Right ventricle myocardium superior (tissue), 1 donor: Measurements from ENCODE around the gene GALNT10. TPM values are rescaled to one million over a fixed set of nuclear protein-coding genes. Genes with fewer than 3 reads are reported as not detected.

Experiments
- ATAC-seq: fragments of 200-7000 bp; cut with Tn5 transposase; one replicate; pipeline ENCODE4 v1.9.1; 2020; ENCODE audit warnings: mild to moderate bottlenecking; ENCODE audit not compliant: poor library complexity
- DNase-seq: peaks from one replicate; pipeline ENCODE4 v3.0.0-alpha.2; 2020
- intact Hi-C: fragments of 100-400 bp; cut with DNase I; formaldehyde crosslinking; loops from one replicate; pipeline ENCODE4 v1.11.2; 2022
- total RNA-seq: library from RNA; stranded (reverse); fragmentation: NEBNext Ultra II Directional; extraction: Animal tissue kit (Norgen Biotek cat#: 25700); gene quantifications from one replicate; pipeline ENCODE4 v1.2.1, GENCODE V29; 2021
- donor health status: DM: no; HTN: yes; CAD: no; lungs with severe emphysema.

Gene GALNT10
- total RNA-seq, 1 donor from 2014 or later: 12.3 TPM

DNA sequence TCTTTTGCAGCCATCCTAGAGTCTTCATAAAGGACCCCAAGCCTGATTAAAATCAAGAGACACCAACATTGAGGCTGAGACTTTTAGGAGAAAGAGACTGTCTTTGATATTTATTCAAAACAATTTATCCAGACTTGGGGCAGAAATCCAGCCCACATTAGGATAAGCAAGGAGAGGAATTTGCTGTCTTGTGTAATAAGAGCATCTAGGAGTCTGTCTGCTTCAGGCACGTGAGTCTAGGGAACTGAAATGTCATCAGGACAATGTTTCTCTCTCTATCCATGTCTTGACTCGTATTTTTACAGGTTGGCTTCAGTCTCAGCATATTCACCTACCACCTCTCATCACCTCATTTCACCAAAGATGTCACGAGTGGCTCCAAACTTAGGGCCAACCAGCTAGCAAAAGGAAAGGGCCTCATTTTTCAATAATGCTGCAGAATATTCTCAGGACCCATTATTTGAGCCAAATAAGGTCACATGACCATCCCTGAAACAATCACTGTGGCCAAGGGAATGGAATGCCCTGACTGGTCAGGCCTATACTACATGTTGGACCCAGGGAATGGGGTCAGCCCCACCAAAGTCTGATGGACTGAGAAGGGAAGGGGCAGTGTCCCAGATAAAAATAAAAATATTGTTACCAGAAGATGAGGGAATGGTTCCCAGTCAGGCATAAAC, 184.9 kb downstream of the GALNT10 start:
- no peak for ATAC-seq
- intact Hi-C loops: no loop called here
- no peak for DNase-seq

DNA sequence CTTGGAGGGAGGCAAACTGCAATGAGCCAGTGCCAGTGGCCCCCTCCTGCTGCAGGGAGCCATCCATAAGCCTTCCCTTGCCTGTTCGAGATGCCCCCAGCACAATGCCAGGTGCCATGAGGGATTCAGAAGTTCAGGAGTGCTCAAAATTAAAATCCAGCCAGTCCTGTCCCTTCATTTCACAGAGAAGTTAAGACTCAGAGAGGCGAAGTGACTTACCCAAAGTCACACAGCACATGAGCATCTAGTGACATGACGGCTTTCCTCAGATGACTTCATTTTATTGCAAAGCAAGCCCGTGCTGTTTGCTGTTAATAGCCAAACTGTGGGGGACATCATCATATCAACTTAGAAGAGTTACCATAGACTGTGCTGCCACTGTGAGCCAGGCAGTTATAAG, 185.9 kb downstream of the GALNT10 start:
- intact Hi-C loops: no loop called here
- ATAC-seq (no peak), DNase-seq (no peak)

DNA sequence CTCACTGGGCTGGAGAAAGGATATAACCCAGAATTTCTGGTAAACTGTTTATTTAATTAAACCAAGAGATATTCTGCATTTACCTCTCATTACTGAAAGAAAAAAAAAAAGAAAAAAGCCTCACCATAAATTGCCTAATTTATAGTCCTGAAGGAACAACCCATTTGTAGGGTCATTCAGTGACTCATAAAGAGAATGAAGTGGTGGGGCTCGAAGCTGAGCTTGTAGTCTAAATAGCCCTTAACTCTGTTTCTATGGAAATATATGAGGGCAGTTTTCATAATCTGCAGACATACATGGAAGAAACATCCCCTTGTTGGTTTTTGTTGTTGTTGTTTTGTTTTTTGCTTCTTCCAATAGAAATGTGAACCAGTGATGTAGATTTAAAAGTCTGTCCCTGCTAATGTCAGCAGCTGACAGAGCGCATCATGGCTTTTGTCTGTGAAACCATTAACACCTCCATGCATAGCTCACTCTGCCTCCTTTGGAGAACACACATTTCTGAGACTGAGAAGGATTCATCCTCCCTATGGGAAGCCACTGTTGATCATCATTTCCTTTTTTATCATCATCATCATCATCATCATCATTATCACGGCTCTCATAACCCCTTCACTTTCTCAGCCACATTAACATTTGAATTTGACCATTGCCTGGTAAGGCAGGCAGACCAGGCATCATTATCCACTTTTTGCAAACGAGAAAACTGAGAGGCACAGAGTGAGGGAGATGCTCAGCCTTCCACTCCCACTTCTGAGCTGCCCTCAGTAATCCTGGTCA, 187.4 kb downstream of the GALNT10 start:
- intact Hi-C loops: no loop called here
- DNase-seq (no peak), ATAC-seq (no peak)

DNA sequence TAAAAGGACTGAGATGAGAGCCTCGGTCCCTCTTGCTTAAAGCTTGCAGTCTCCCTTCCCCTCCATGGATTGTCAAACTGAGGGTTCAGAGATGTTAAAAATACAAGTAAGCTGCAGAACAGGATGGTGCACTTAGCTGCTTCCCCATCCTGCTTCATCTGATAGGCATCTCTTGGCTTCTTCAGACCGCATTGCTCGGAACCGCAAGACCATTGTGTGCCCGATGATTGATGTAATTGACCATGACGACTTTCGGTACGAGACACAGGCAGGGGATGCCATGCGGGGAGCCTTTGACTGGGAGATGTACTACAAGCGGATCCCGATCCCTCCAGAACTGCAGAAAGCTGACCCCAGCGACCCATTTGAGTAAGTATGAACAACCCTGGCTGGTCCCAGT, 189.7 kb downstream of the GALNT10 start:
- DNase-seq (no peak), ATAC-seq (no peak)
- intact Hi-C loops: no loop called here

DNA sequence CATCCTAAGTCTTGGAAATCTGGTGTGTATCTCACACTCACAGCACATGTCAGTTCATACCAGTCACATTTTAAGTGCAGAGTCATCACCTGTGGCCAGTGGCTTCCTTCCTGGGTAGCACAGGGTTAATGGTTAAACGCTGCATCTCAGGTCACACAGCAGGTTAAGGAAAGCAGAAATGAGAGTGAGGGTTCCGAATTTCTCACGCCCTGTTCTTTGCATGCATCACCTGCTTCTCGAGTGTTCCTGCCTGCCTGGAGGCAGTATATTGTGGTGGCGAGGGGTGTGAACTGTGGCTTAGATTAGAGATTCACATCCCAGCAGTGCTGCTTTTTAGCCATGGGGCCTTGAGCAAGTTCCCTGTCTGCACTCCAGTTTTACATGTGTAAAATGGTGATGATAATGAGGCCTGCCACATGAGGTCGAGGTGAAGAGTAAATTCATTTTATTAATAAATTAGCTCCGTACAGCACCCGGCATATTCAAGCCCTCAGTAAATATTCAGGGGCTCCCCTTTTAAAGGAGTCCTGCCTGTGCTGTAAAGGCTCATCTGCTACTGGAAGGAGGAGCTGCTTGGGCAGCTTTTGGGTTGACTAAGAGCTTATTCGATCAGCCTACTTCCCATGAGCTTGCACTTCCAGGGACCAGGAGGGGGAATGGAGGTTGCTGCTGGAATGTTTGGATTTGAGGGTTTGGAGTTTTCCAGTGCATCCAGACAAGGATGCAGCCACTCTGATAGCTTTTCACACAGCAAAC, 194.1 kb downstream of the GALNT10 start:
- no peak for ATAC-seq
- DNase-seq: no peak
- intact Hi-C loops: no loop called here

DNA sequence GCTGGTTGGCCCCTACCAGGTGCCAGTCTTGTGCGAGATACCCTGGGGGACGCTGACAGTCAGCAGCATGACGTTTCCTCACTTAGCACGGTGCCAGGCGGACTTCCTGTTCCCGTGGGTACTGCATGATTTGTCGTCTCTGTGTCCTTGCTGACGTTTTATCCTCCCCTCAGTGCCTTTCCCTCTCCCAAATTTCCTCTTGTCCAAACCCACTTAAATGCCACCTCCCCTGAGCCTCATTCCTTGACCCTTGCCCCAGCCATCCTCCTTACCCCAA, 194.6 kb downstream of the GALNT10 start:
- DNase-seq (no peak), ATAC-seq (no peak)
- intact Hi-C loops: no loop called here

DNA sequence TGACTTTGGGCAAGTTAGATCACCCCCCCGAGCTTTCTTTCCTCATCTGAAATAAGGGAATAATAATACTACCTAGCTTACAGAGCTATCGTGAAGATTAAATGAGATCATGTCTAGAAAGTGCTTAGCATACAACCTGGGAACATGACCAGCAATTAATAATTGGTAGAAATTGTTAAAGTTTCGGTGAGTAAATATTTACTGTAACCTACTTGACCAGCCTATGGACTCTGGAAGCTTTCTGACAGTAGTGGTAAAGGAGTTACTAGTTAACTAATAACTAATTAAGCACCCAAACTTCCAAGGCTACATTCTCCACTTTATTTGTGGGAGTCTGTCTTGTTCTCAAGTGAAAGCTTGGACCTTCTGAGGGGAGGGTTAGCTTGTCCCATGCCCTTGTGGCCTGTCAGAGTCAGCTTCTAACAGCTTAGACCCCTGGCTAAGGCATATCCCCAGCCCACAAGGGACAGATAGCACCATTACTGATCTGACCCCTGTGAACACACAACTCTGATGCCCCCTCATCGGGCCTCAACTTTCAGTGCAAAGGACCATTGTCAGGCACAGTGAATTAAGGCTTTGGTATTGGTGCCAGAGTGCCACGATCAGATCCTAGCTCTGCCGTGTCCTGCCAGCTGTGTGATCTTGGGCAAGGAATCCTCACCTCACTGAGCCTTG, 196.6 kb downstream of the GALNT10 start:
- no peak for ATAC-seq
- intact Hi-C loops: no loop called here
- DNase-seq: no peak

DNA sequence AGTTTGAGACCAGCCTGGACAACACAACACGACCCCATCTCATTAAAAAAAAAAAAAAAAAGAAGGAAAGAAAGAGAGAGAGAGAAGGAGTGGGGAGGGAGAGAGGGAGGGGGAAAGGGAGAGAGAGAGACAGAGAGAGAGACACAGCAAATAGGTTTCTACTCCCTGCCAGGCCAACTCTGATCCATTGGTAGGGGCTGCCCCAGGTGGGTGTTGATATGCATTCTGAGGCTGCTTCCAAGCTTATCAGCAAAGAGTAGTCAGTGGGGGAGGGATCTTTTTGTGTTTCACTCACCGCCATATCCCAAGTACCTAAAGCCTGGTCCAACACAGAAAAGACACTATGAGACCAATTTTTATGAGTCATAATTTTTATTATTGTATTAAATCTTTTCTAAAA, 198.3 kb downstream of the GALNT10 start:
- intact Hi-C loops: no loop called here
- ATAC-seq: no peak
- DNase-seq: no peak

DNA sequence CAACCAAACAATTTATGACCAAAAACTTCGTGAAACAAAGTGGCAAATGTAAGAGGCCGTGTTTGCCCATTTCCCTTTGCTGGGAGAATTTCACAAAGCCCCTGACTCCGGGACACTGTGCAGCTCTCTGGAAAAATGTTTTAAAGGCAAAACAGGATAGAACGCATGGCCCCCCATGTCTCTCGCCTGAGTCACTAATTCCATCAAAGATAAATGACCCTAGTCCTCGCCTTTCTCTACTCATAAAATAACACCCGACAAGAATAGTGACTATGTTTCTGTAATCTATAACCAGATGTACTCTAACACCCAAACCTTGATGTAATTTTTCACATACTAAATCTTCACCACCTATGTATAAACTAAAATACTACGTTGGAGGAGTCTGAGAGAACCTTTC, 199.6 kb downstream of the GALNT10 start:
- DNase-seq (no peak), ATAC-seq (no peak)
- intact Hi-C loops: no loop called here

DNA sequence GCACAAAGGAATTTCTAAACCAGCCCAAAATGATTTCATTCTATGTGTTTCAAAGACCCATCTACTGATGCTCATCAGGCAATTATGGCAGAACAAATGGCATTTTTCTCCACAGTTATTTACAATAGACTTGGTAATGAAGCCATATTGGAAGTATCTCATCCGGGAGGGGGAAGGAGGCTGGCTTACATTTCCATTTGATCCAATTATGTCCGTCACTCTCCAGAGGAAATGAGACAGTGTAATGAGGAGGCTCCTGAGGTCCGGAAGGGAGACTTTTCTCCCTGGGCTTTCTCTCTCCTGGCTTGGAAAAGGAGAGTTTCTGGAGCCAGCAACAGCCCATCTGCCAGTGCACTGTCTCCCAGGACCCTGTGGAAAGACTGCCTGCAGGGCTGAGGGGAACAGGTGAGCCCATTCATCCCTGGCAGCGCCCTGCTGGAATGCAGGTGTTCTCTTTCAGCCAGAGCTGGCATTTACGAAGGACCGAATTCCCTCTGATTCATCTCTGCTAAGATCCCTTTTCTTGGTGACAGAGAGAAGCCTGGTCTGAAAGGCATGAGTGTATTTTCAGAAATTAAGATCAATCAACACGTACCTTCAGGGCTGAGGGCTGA, 200.3 kb downstream of the GALNT10 start:
- DNase-seq (no peak), ATAC-seq (no peak)
- intact Hi-C loops: no loop called here

DNA sequence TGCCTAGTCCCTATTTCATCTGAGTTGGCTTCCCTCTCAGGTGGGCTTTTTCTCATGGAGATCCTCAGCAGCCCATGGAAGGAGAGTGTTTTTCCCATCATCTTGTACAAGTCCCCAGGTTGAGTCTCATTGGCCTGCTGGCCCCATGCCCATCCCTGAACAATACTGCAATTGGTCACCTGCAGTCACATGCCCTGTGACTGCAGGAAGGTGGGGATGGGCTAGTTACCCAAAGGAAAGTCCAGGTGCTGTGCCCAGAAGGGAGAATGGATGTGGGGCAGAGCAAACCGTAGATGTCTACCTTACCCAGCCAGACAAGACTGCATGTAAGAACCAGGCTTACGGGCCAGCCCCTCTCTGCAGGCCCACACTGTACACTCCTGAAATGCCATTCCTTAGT, 201.3 kb downstream of the GALNT10 start:
- DNase-seq (no peak), ATAC-seq (no peak)
- intact Hi-C loops: no loop called here

DNA sequence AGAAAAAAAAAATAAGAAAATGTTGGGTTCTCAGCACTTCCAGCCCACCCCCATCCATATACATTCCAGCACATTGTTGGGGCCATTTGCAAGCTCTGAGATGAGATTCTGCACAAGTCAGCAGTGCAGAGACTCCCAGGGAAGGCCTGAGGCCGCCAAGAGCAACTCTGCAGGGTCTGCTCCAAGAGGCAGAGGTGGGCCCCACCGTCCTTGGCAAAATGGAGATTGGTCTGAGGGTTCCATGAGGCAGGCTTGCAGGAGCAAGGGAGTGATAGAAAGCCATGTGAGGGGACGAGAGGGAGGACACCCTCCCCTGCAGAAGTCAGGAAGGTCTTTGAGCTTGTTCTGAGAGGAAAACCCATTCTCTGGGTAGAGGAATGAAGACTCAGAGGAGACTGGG, 203.3 kb downstream of the GALNT10 start:
- no peak for DNase-seq
- no peak for ATAC-seq
- intact Hi-C loops: no loop called here

DNA sequence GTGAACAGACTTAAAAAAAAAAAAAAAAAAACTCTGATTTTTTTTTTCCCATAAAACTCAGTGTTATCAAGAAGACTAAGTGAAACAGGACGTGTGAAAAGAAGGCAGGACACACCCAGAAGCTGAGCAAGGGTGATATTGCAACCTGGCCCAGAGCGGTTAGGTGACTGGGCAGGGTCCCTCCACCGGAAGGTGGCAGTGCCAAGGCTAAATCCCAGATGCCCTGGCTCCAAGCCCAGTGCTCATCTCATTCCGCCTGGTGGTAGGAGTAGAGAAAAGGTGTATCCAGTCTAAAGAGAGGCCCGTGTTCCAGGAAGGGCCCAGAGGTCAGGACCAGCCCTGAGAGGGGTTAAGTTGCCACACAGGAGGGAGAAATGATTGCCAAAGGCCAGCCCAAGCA, 203.8 kb downstream of the GALNT10 start:
- DNase-seq (no peak), ATAC-seq (no peak)
- intact Hi-C loops: no loop called here

DNA sequence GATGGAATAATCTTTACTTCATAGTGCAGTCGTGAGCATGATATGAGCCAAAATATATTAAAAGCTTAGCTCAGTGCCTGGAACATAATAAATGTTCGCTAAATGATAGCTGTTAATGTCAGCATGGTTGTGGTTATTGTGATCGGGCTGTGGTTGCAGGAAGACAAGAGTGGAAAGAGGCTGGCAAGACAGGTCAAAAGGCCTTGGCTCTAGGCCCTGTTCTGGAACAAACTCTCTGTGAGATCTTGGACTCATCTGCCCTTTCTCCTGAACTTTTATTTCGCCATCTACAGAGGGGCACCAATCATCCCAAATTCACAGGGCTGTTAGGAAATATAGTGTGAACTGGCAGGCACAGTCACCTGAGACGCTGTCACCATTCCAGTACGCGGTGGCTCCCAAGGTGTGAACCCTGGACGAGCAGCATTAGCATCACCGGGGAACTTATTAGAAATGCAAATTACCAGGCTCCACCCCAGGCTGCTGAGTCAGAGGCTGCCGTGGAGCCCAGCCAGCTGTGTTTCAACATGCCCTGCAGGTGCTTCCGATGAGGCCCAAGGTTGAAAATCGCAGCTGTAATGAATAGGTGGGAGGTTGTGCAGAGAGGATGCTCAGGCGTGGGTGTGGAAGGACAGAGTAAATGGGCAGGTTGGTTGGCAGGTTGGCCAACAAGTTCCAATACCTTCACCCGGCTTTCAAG, 205.0 kb downstream of the GALNT10 start:
- ATAC-seq: no peak
- DNase-seq: no peak
- intact Hi-C loops: loop anchor here (5.0 kb wide), 1 partner anchor 408 kb away; no protein-coding TSS in a partner anchor

DNA sequence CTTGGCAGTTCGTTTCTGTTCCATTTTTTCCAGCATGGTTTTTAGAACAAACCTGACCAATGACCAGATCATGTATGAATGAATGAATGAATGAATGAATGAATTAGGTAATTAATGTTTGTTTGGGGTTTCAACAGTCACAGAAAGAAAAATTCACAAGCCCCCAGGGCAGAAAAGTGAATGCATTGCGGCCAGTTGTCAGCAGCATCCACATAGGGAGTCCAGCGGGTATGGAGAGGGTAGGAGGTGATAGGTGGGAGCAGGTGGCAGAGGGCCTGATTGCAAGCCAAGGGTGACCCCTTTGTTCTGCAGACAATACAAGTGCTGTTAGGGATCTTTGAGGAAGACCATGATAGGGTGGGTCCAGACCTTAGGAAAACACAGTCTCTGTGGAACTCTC, 205.6 kb downstream of the GALNT10 start:
- DNase-seq (no peak), ATAC-seq (no peak)
- intact Hi-C loops: loop anchor here (5.0 kb wide), 1 partner anchor 409 kb away; no protein-coding TSS in a partner anchor

DNA sequence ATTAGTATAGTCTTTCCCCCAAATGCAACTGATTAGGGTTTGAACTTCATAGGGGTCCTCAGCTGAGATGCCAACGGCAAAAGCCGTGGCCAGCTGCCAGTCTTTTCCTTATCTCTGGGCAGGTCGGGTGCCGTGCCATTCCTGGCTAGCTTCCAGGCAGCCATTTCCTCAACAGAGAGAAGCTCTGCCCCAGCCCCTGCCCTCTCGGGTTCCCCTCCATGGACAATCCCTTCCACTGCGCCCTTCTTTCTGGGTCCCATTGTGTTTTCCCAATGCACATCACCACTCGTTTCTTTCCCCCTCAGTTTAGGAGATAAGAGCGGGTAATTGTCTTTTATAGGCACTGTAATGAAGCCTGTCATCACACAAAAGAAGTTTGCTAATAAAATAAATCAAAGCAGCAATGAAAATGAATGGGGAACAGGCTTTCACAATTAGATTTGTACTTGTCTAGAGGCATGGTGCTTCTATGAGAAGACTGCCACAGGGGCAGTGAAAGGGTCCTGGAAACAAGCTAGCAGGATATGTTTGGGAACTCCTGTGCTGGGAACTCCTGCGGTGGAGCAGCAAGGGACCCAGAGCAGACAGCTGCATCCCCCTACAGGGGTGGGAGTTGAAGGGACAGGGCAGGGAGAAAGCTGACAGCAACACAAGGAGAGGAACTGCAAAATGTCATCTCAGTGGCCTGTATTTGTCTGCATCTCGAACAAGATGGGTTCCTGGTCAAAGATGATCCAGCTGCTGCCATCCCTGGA, 207.3 kb downstream of the GALNT10 start:
- intact Hi-C loops: loop anchor here (5.0 kb wide), 1 partner anchor 411 kb away; no protein-coding TSS in a partner anchor
- no peak for DNase-seq
- no peak for ATAC-seq

DNA sequence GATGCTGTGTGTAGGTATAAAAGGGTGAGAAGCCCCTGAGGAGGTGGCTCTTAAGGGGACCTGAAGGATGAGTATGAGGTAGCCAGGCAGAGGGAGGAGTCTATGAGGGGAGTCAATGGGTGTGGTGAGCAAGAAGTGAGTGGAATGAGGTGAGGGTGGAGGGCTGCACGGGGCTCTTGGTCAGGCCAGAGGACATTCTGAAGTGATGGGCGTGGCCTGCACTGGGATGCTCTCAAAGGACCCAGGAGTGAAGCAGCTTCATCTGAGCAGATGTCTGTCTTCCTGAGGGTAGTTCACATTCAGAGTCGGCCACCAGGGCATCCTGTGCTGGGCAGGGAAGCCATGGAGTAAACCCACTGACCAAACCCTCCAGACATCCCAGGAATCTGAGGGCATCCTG, 210.1 kb downstream of the GALNT10 start:
- DNase-seq (no peak), ATAC-seq (no peak)
- intact Hi-C loops: loop anchor here (5.0 to 10.0 kb wide), 2 partner anchors 216 to 328 kb away; no protein-coding TSS in a partner anchor

DNA sequence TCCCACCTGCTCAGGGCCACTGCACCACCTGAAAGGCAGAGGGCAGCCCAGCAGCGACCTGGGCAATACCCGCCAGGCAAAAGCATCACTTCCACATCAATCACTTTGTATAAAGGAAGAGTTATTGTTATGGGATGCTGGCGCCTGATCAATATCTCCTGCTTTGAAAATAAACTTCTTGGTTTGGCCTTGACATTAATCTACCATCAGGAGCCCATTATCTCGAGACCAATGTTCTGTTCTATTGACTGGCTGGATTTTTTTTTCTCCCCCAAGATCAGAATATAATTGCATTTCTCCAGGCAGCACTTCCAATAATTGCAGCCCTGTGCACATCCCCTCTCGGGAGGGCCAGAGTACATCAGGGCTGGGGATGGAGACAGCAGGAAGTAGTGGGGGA, 210.8 kb downstream of the GALNT10 start:
- intact Hi-C loops: loop anchor here (5.0 to 10.0 kb wide), 2 partner anchors 217 to 329 kb away; no protein-coding TSS in a partner anchor
- DNase-seq (no peak), ATAC-seq (no peak)
